Measurements from ENCODE around the gene G6PC3.

G6PC3 gene

GRCh38 chr17:44110011-44110686, 39.6 kb downstream of the G6PC3 start:
- TF ChIP-seq CTCF (IDR thresholded peaks at IDR 0.05; ENCODE audit: low read depth, low read length) = no peak

GRCh38 chr17:44110823-44111633, 40.5 kb downstream of the G6PC3 start:
- DNase-seq (ENCODE audit: extremely low read depth, low read depth) = peak; percentile 79
- no peak; the same call in 1 of the 2 replicates for TF ChIP-seq CTCF (IDR thresholded peaks at IDR 0.05; ENCODE audit: low read depth, low read length)

More at GRCh38 chr17:44110011-44110686, 39.6 kb downstream of the G6PC3 start:
- DNase-seq (ENCODE audit: extremely low read depth, low read depth) = no peak

- DNase-seq (ENCODE audit: extremely low read depth, low read depth) = no peak
- no peak for TF ChIP-seq CTCF (IDR thresholded peaks at IDR 0.05; ENCODE audit: low read depth, low read length)
Measured at GRCh38 chr17:44111777-44112176, 41.2 kb downstream of the G6PC3 start.

GRCh38 chr17:44112284-44113280, 42.0 kb downstream of the G6PC3 start:
- no peak for DNase-seq (ENCODE audit: extremely low read depth, low read depth)
- TF ChIP-seq CTCF (IDR thresholded peaks at IDR 0.05; ENCODE audit: low read depth, low read length) = no peak

- DNase-seq (ENCODE audit: extremely low read depth, low read depth) = no peak
- TF ChIP-seq CTCF (IDR thresholded peaks at IDR 0.05; ENCODE audit: low read depth, low read length) = no peak
Measured at GRCh38 chr17:44113382-44113781, 42.8 kb downstream of the G6PC3 start.

- TF ChIP-seq CTCF (IDR thresholded peaks at IDR 0.05; ENCODE audit: low read depth, low read length) = no peak
- no peak for DNase-seq (ENCODE audit: extremely low read depth, low read depth)
Measured at GRCh38 chr17:44113868-44114840, 43.6 kb downstream of the G6PC3 start.
